Trophoblast cell (in vitro differentiated cells and primary cell): ENCODE data around the gene DNAH10.
A peak's percentile ranks its signal among the peaks of the same experiment; 100 is the strongest.

Experiments
- DNase-seq, 2 donors: peaks; one replicate each; pipeline ENCODE4 v3.0.0-alpha.2; 2016
- H2AFZ ChIP-seq: 2 replicates; pipeline ENCODE4 v1.6.1; 2013; ENCODE audit warnings: low read length, moderate library complexity, mild to moderate bottlenecking; ENCODE audit not compliant: insufficient read depth, poor library complexity
- H2AK5ac ChIP-seq: 2 replicates; pipeline ENCODE4 v1.6.1; 2013; ENCODE audit warnings: mild to moderate bottlenecking, low read length
- H2BK120ac ChIP-seq: 2 replicates; pipeline ENCODE4 v1.6.1; 2013; ENCODE audit warnings: low read length, mild to moderate bottlenecking, moderate library complexity; ENCODE audit not compliant: insufficient read depth, poor library complexity
- H2BK12ac ChIP-seq: 2 replicates; pipeline ENCODE4 v1.6.1; 2013; ENCODE audit warnings: mild to moderate bottlenecking, low read length, moderate library complexity
- H2BK5ac ChIP-seq: 2 replicates; pipeline ENCODE4 v1.6.1; 2013; ENCODE audit warnings: low read length, low read depth, moderate library complexity, mild to moderate bottlenecking; ENCODE audit not compliant: poor library complexity
- H3K14ac ChIP-seq: 2 replicates; pipeline ENCODE4 v1.6.1; 2013; ENCODE audit warnings: mild to moderate bottlenecking, low read length
- H3K18ac ChIP-seq: 2 replicates; pipeline ENCODE4 v1.6.1; 2013; ENCODE audit warnings: mild to moderate bottlenecking, low read length
- H3K23ac ChIP-seq: 2 replicates; pipeline ENCODE4 v1.6.1; 2013; ENCODE audit warnings: low read length
- H3K27ac ChIP-seq: 2 replicates; pipeline ENCODE4 v1.5.1; 2013; ENCODE audit warnings: low read depth, mild to moderate bottlenecking, inconsistent platforms, low read length, moderate library complexity
- H3K27me3 ChIP-seq: 2 replicates; pipeline ENCODE4 v1.6.1; 2013; ENCODE audit warnings: inconsistent platforms, mild to moderate bottlenecking, low read length, moderate library complexity; ENCODE audit not compliant: insufficient read depth
- H3K36me3 ChIP-seq, 2 experiments: 1 replicate in 1 of 2; 2 replicates in 1 of 2; pipeline ENCODE4 v1.6.1; 2013; ENCODE audit warnings: low read length in 2 of 2, mild to moderate bottlenecking in 2 of 2, moderate library complexity in 1 of 2; ENCODE audit not compliant: insufficient read depth in 2 of 2, control insufficient read depth in 1 of 2
- H3K4ac ChIP-seq: 2 replicates; pipeline ENCODE4 v1.6.1; 2013; ENCODE audit warnings: low read depth, mild to moderate bottlenecking, low read length, moderate library complexity
- H3K4me1 ChIP-seq, 2 experiments: 1 replicate in 1 of 2; 2 replicates in 1 of 2; pipeline ENCODE4 v1.6.1; 2013; ENCODE audit warnings: low read length in 2 of 2, mild to moderate bottlenecking in 2 of 2, moderate library complexity in 1 of 2; ENCODE audit not compliant: insufficient read depth in 2 of 2, control insufficient read depth in 1 of 2
- H3K4me2 ChIP-seq: 2 replicates; pipeline ENCODE4 v1.6.1; 2013; ENCODE audit warnings: inconsistent platforms, mild to moderate bottlenecking, low read length, moderate library complexity
- H3K4me3 ChIP-seq: 2 replicates; pipeline ENCODE4 v1.5.1; 2013; ENCODE audit warnings: mild to moderate bottlenecking, low read depth, low read length, inconsistent platforms
- H3K79me1 ChIP-seq: one replicate; pipeline ENCODE4 v1.6.1; 2013; ENCODE audit warnings: low read length
- H3K79me2 ChIP-seq: 2 replicates; pipeline ENCODE4 v1.6.1; 2013; ENCODE audit warnings: low read length, mild to moderate bottlenecking; ENCODE audit not compliant: control insufficient read depth, insufficient read depth, poor library complexity
- H3K9ac ChIP-seq: 2 replicates; pipeline ENCODE4 v1.6.1; 2013; ENCODE audit warnings: mild to moderate bottlenecking, low read length
- H3K9me3 ChIP-seq: 2 replicates; pipeline ENCODE4 v1.6.1; 2013; ENCODE audit warnings: low read depth, mild to moderate bottlenecking, control low read depth, inconsistent platforms, low read length; ENCODE audit not compliant: insufficient read depth
- H4K12ac ChIP-seq: 2 replicates; pipeline ENCODE4 v1.6.1; 2013; ENCODE audit warnings: low read depth, mild to moderate bottlenecking, low read length, moderate library complexity
- H4K8ac ChIP-seq: 2 replicates; pipeline ENCODE4 v1.6.1; 2013; ENCODE audit warnings: low read depth, mild to moderate bottlenecking, low read length, moderate library complexity
- H4K91ac ChIP-seq: one replicate; pipeline ENCODE4 v1.6.1; 2013; ENCODE audit warnings: low read depth, mild to moderate bottlenecking, low read length, moderate library complexity
- WGBS: extraction: QIAGEN DNeasy Blood & Tissue Kit; methylation state at CpG from one replicate; pipeline ENCODE4 v1.1.7; 2013; ENCODE audit warnings: missing lambda C conversion rate; ENCODE audit not compliant: insufficient read length, insufficient coverage; ENCODE audit errors: extremely low coverage; 5-methylcytosine and 5-hydroxymethylcytosine counted together

DNAH10 gene

GRCh38 chr12:123917337-123917850 lies 155.3 kb downstream of the DNAH10 start:
- DNase-seq, result no peak
- Histone ChIP-seq H3K14ac (peak overlapping the region; percentile 62), H3K9ac (no peak overlapping the region), H3K4me1 (peaks cover 7 to 12% of the 10 kb centered on the region in 2 experiments), H3K4ac (no peak overlapping the region), H4K91ac (peak overlapping the region; percentile 36), H4K12ac (peak overlapping the region; percentile 12), H2BK5ac (no peak overlapping the region), H3K36me3 (peaks cover 2 to 3% of the 10 kb centered on the region in 2 experiments), H2AK5ac (peak overlapping the region; percentile 52), H2AFZ (no peak overlapping the region), H3K4me2 (no peak overlapping the region), H3K18ac (peak overlapping the region; percentile 41), H4K8ac (peak overlapping the region; percentile 40), H3K79me1 (peaks cover 15% of the 10 kb centered on the region), H3K23ac (no peak overlapping the region), H3K27me3 (no peaks in the 10 kb centered on the region), H3K9me3 (peaks cover 6% of the 10 kb centered on the region), H3K4me3 (no peak overlapping the region), H3K79me2 (no peaks in the 10 kb centered on the region), H2BK120ac (no peak overlapping the region), H3K27ac (no peak overlapping the region), H2BK12ac (peak overlapping the region; percentile 80)
- WGBS, result no CpG with 5 or more reads among the region's 19 CpGs

DNA sequence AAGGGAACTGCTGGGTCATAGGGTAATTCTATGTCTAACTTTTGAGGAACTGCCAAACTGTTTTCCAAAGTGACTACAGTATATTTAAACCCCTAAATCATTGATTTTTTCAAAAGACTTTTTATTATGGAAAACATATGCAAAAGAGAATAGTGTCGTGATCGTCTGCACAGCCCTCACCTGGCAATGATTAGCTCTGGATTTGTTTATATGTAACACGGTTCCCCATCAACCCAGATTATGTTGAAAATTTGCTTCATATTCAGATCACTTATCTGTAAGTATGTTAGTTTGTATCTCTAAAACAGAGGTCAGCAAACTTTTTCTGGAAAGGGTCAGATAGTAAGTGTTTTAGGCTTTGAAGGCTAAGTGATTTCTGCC lies 157.9 kb downstream of the DNAH10 start:
- Histone ChIP-seq H3K4ac (no peak overlapping the region), H3K9ac (no peak overlapping the region)
- no CpG with 5 or more reads among the region's 3 CpGs for WGBS

DNA sequence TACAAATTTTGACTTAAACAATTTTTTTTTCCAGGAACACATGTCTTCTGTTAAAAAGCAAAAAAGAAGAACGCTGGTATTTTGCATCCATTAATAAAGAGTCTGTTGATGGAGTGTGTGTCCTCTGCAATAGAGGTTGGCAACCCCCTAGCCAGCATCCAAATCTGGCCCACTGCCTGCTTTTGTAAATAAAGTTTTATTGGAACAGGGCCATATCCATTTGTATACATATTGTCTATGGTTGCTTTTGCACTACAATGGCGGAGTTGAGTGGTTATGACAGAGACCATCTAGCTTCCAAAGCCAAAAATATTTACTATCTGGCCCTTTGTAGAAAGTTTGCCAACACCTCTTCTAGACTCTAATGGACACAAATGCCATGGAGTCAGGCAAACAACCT lies 160.9 kb downstream of the DNAH10 start:
- no peaks in the 10 kb centered on the region for H3K79me2 ChIP-seq
- no peak overlapping the region for H4K12ac ChIP-seq
- H3K36me3 ChIP-seq, result peaks cover 0 to 2% of the 10 kb centered on the region in 2 experiments
- H3K4me1 ChIP-seq, result peaks cover 2 to 9% of the 10 kb centered on the region in 2 experiments
- H4K91ac ChIP-seq, result peak overlapping the region; percentile 76
- peak overlapping the region; percentile 79 for H2AK5ac ChIP-seq
- peak overlapping the region; percentile 78 for H2BK120ac ChIP-seq
- no peak overlapping the region for H3K23ac ChIP-seq
- peak overlapping the region; percentile 92 for H2BK12ac ChIP-seq
- peak overlapping the region; percentile 61 for H4K8ac ChIP-seq
- H3K9me3 ChIP-seq, result peaks cover 4% of the 10 kb centered on the region
- DNase-seq, result no peak
- WGBS, result no CpG with 5 or more reads among the region's 2 CpGs
- no peak overlapping the region for H2BK5ac ChIP-seq
- H3K27me3 ChIP-seq, result no peaks in the 10 kb centered on the region
- no peak overlapping the region for H3K18ac ChIP-seq
- H2AFZ ChIP-seq, result no peak overlapping the region
- H3K4me3 ChIP-seq, result no peak overlapping the region
- H3K79me1 ChIP-seq, result peaks cover 3% of the 10 kb centered on the region
- no peak overlapping the region for H3K9ac ChIP-seq
- no peak overlapping the region for H3K27ac ChIP-seq
- H3K4me2 ChIP-seq, result no peak overlapping the region
- peak overlapping the region; percentile 77 for H3K14ac ChIP-seq
- no peak overlapping the region for H3K4ac ChIP-seq

More for the DNA sequence above, 157.9 kb downstream of the DNAH10 start:
- Histone ChIP-seq H3K79me2 (no peaks in the 10 kb centered on the region), H2BK120ac (no peak overlapping the region), H3K4me1 (peaks cover 3 to 14% of the 10 kb centered on the region in 2 experiments), H2BK12ac (no peak overlapping the region), H3K27me3 (no peaks in the 10 kb centered on the region), H4K8ac (no peak overlapping the region), H3K4me3 (no peak overlapping the region), H3K27ac (no peak overlapping the region), H4K12ac (no peak overlapping the region), H3K18ac (no peak overlapping the region), H2AFZ (no peak overlapping the region), H3K9me3 (peaks cover 4% of the 10 kb centered on the region), H4K91ac (no peak overlapping the region), H2BK5ac (no peak overlapping the region), H3K36me3 (peaks cover 2 to 3% of the 10 kb centered on the region in 2 experiments), H3K79me1 (peaks cover 11% of the 10 kb centered on the region), H3K14ac (no peak overlapping the region), H3K23ac (no peak overlapping the region), H2AK5ac (no peak overlapping the region), H3K4me2 (no peak overlapping the region)
- DNase-seq, result no peak

GRCh38 chr12:123923927-123924326 lies 161.8 kb downstream of the DNAH10 start:
- Histone ChIP-seq H4K91ac (no peak overlapping the region), H2BK120ac (no peak overlapping the region), H3K9ac (no peak overlapping the region), H3K4me2 (no peak overlapping the region), H3K9me3 (peaks cover 2% of the 10 kb centered on the region), H3K36me3 (no peaks in the 10 kb centered on the region), H3K18ac (no peak overlapping the region), H3K27ac (peak overlapping the region; percentile 39), H3K79me2 (no peaks in the 10 kb centered on the region), H4K12ac (no peak overlapping the region), H3K79me1 (peaks cover 2% of the 10 kb centered on the region), H2BK5ac (peak overlapping the region; percentile 18), H3K14ac (no peak overlapping the region), H4K8ac (peak overlapping the region; percentile 47), H3K4me3 (no peak overlapping the region), H2AFZ (no peak overlapping the region), H2AK5ac (no peak overlapping the region), H3K4me1 (peaks cover 2 to 9% of the 10 kb centered on the region in 2 experiments), H3K23ac (no peak overlapping the region), H2BK12ac (no peak overlapping the region), H3K4ac (no peak overlapping the region), H3K27me3 (no peaks in the 10 kb centered on the region)
- DNase-seq, result no peak
- no CpG with 5 or more reads among the region's 7 CpGs for WGBS
